ENCODE data around the gene SLC1A2. TPM values are rescaled to one million over a fixed set of nuclear protein-coding genes. Genes with fewer than 3 reads are reported as not detected.

Gene SLC1A2
- 10 to 100 TPM in 1 of 2 donors, 1 to 10 TPM in 1; 1.6 to 17.0 TPM for total RNA-seq
- polyA plus RNA-seq, result under 1 TPM; 0.35 to 0.70 TPM
- long read RNA-seq, donor 1, full-length matches to known transcripts, result 2 of 11 reads
- long read RNA-seq, donor 1, partial matches to known transcripts, result 9 of 11 reads
- long read RNA-seq, donor 1, other reads (novel, unspliced or antisense), result 0 of 11 reads
- long read RNA-seq, donor 2, result 0 reads
- long read RNA-seq, donor 3, partial matches to known transcripts, result 0 of 1 reads
- long read RNA-seq, donor 3, other reads (novel, unspliced or antisense), result 0 of 1 reads
- long read RNA-seq, donor 4, partial matches to known transcripts, result 0 of 1 reads
- long read RNA-seq, donor 4, other reads (novel, unspliced or antisense), result 0 of 1 reads
- long read RNA-seq, donor 5, full-length matches to known transcripts, result 1 of 1 reads
- long read RNA-seq, donor 5, partial matches to known transcripts, result 0 of 1 reads
- long read RNA-seq, donor 5, other reads (novel, unspliced or antisense), result 0 of 1 reads

- WGBS, 2 donors, result 0 to 1% methylated on average over 52 to 71 of the region's 71 CpGs
- H3K27ac ChIP-seq (ENCODE audit: low read depth in 1 of 2, low read length in 1 of 2), result no peak within 1 kb of the TSS
- DNase-seq, result peak; percentile 22 to 70 (median 53)
- peaks cover 6 to 69% (median 67%) of the 10 kb centered on the region in 3 donors for H3K27me3 ChIP-seq (ENCODE audit: control insufficient read depth in 3 of 3, insufficient read depth in 3 of 3, low read length in 2 of 3)
- peaks cover 0 to 9% (median 3%) of the 10 kb centered on the region in 5 donors for H3K4me1 ChIP-seq (ENCODE audit: control insufficient read depth in 5 of 5, insufficient read depth in 5 of 5, low read length in 5 of 5)
- ATAC-seq (ENCODE audit: insufficient read depth, low FRiP score), result peak; percentile 13
- H3K36me3 ChIP-seq (ENCODE audit: control insufficient read depth in 4 of 4, insufficient read depth in 4 of 4, low read length in 4 of 4), result no peaks in the 10 kb centered on the region
- no peak for TF ChIP-seq CTCF (IDR thresholded peaks at IDR 0.05; ENCODE audit: control extremely low read depth, extremely low read depth)
- H3K9ac ChIP-seq (ENCODE audit: insufficient read depth in 1 of 2, low read length in 2 of 2), result no peak within 1 kb of the TSS
- peak within 1 kb of the TSS; percentile 36 for H3K4me3 ChIP-seq
- peaks cover 0 to 3% (median 0%) of the 10 kb centered on the region in 4 donors for H3K9me3 ChIP-seq (ENCODE audit: control insufficient read depth in 4 of 4, insufficient read depth in 3 of 4, low read length in 3 of 4)
Observed at GRCh38 chr11:35419184-35419829, at the start of gene SLC1A2. TSS of gene SLC1A2 (minus strand) at chr11:35419558. CDS start at chr11:35418966, 592 bp downstream.

GRCh38 chr11:35466058-35466457 lies 46.7 kb upstream of the SLC1A2 start:
- Histone ChIP-seq H3K4me1 (ENCODE audit: control insufficient read depth in 5 of 5, insufficient read depth in 5 of 5, low read length in 5 of 5) (peaks cover 0 to 3% (median 0%) of the 10 kb centered on the region in 5 donors), H3K9me3 (ENCODE audit: control insufficient read depth in 4 of 4, insufficient read depth in 3 of 4, low read length in 3 of 4) (peaks cover 0 to 1% (median 0%) of the 10 kb centered on the region in 4 donors), H3K36me3 (ENCODE audit: control insufficient read depth in 4 of 4, insufficient read depth in 4 of 4, low read length in 4 of 4) (no peaks in the 10 kb centered on the region), H3K9ac (ENCODE audit: insufficient read depth in 1 of 2, low read length in 2 of 2) (no peak overlapping the region), H3K4me3 (no peak overlapping the region), H3K27me3 (ENCODE audit: control insufficient read depth in 3 of 3, insufficient read depth in 3 of 3, low read length in 2 of 3) (no peaks in the 10 kb centered on the region), H3K27ac (ENCODE audit: low read depth in 1 of 2, low read length in 1 of 2) (no peak overlapping the region)
- ATAC-seq (ENCODE audit: insufficient read depth, low FRiP score) (no peak), DNase-seq (no peak)
- 83 to 90% methylated on average over 3 of the region's 3 CpGs for WGBS, 2 donors
- TF ChIP-seq CTCF (IDR thresholded peaks at IDR 0.05; ENCODE audit: control extremely low read depth, extremely low read depth), result no peak

GRCh38 chr11:35464308-35464707 lies 45.0 kb upstream of the SLC1A2 start:
- no peak overlapping the region for H3K9ac ChIP-seq (ENCODE audit: insufficient read depth in 1 of 2, low read length in 2 of 2)
- DNase-seq (peak in 1 of 3 donors; percentile 11), ATAC-seq (ENCODE audit: insufficient read depth, low FRiP score) (no peak)
- H3K27ac ChIP-seq (ENCODE audit: low read depth in 1 of 2, low read length in 1 of 2), result no peak overlapping the region
- TF ChIP-seq CTCF (IDR thresholded peaks at IDR 0.05; ENCODE audit: control extremely low read depth, extremely low read depth), result no peak
- no peak overlapping the region for H3K4me3 ChIP-seq
- H3K27me3 ChIP-seq (ENCODE audit: control insufficient read depth in 3 of 3, insufficient read depth in 3 of 3, low read length in 2 of 3), result no peaks in the 10 kb centered on the region
- peaks cover 0 to 1% (median 0%) of the 10 kb centered on the region in 4 donors for H3K9me3 ChIP-seq (ENCODE audit: control insufficient read depth in 4 of 4, insufficient read depth in 3 of 4, low read length in 3 of 4)
- peaks cover 0 to 1% (median 0%) of the 10 kb centered on the region in 5 donors for H3K4me1 ChIP-seq (ENCODE audit: control insufficient read depth in 5 of 5, insufficient read depth in 5 of 5, low read length in 5 of 5)
- 88 to 97% methylated on average over 1 of the region's 1 CpG for WGBS, 2 donors
- no peaks in the 10 kb centered on the region for H3K36me3 ChIP-seq (ENCODE audit: control insufficient read depth in 4 of 4, insufficient read depth in 4 of 4, low read length in 4 of 4)

All from lung (tissue), 16 donors.